NCI-H226 (cell line): Measurements from ENCODE around the gene TOMM20L.

Experiments
- DNase-seq: peaks from one replicate; pipeline ENCODE4 v3.0.0-alpha.2; 2015

Gene TOMM20L

GRCh38 chr14:58427281-58428117, 31.8 kb downstream of the TOMM20L start, which contains the start of the genes KIAA0586 and TIMM9:
Gene KIAA0586 (plus strand): TSS chr14:58427719. CDS start chr14:58428265, 546 bp downstream.
Gene TIMM9 (minus strand): TSS chr14:58427531. CDS start chr14:58411945, 15,586 bp downstream.
- DNase-seq, result peak; percentile 92

- DNase-seq, result peak; percentile 29
Observed at GRCh38 chr14:58428118-58428683, 32.5 kb downstream of the TOMM20L start.

DNA sequence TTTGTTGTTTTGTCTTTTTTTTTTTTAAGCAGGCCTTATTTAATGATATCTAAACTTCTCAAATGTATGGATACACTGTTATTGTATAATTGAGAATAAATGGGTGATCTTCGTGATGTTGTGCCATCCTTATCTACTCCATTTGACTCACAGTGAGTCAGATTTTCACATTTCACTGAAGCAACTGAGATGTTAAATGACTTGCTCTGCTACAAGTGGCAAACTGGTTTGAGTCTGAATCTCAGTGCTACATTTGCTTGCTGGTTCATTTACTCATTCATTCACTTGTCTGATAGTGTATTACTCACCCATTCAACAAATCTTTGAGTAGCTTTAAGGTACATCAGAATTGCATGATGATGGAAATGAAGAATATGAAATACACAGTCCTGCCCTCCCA, 34.4 kb downstream of the TOMM20L start:
- DNase-seq, result peak; percentile 77

DNA sequence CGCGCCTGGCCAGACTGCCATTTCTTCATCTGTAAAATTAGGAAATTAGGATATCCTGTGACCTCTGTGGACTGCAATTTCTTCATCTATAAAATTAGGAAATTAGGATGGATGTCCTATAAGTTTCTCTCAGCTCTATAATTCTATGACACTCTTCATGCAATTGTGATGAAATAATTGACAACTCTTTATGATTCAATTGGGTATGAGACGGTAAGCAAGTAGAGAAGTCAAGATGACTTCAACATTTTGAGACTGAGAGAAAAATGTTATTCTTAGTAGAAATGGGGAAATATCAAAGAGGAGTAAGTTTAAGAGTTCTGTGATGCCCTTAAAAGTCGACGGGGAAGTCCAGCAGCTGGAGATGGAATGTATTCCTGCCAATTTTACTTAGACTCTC, 43.7 kb downstream of the TOMM20L start:
- no peak for DNase-seq

- peak; percentile 6 for DNase-seq
Observed at GRCh38 chr14:58444627-58445026, 48.9 kb downstream of the TOMM20L start.

DNA sequence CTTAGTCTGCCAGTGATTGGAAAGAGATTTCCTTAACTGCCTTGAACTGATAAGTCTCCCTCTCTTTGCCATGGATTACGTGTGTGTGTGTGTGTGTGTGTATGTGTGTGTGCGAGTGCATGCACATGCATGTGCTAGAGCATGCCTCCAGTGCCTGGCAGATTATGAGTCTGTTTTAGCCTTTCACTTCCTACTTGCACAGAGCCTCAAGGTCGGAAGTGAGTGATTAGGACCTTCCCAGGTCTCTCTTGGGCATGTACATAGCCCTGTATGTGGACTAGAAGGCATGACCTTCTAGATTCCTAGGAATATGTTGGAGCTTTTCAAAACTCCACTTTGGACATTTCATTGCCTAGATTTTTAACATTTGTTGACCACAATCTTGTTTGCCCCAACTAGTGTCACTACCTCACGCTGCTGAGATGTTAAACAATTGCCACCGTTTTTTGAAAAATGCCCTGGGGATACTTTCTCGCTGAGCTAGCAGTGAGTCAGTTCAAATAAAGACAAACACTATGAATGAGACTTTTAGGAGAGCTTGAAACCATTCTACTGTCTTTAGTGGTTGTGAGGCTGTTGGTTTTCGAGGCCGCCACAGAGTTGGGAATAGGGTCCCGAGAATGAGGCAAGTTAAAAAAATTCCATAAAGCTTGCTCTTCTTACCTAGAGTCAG, 60.0 kb downstream of the TOMM20L start:
- DNase-seq, result no peak
